ENCODE results near the gene POU2AF2. TPM values are rescaled to one million over a fixed set of nuclear protein-coding genes. Genes with fewer than 3 reads are reported as not detected.
"Not testable (repeated sequence)": the region's sequence is repeated elsewhere in the genome, so short reads cannot be mapped to it uniquely, and the experiment has no call there.

Gene POU2AF2
- total RNA-seq, 1 experiment from 2014 or later, result not detected

DNA sequence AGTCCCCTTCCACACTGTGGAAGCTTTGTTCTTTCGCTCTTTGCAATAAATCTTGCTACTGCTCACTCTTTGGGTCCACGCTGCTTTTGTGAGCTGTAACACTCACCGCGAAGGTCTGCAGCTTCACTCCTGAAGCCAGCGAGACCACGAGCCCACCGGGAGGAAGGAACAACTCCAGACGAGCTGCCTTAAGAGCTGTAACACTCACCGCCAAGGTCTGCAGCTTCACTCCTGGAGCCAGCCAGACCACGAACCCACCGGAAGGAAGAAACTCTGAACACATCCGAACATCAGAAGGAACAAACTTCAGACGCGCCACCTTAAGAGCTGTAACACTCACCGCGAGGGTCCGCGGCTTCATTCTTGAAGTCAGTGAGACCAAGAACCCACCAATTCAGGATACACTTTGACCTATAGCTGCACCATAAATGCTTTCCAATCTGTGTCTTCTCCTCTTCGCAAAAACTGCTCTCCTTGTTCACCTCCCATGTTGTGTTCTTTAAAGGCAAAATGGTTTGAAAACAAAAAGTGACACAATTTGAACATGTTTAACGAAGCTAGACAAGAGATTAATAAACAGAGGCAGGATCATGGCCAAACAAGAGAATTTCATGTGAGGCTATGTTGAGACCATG, 22.6 kb upstream of the POU2AF2 start:
- H3K27ac ChIP-seq (ENCODE audit: insufficient read length, low read depth, low read length); H3K27me3 ChIP-seq (ENCODE audit: insufficient read depth, low read length); H2BK120ac ChIP-seq (ENCODE audit: low read depth, low read length, poor library complexity, severe bottlenecking); H2AK5ac ChIP-seq (ENCODE audit: insufficient read length, low read length); H3K18ac ChIP-seq (ENCODE audit: insufficient read length, low read depth, low read length); H3K23ac ChIP-seq (ENCODE audit: insufficient read length, low read depth, low read length); H2BK20ac ChIP-seq (ENCODE audit: low read depth, low read length, poor library complexity, severe bottlenecking); H3K9me3 ChIP-seq (ENCODE audit: control insufficient read depth, low read depth, low read length); H3K4me3 Mint-ChIP-seq; H2BK5ac ChIP-seq (ENCODE audit: insufficient read length, low read length); H2AFZ ChIP-seq (ENCODE audit: low read length); H2BK12ac ChIP-seq (ENCODE audit: insufficient read length, low read depth, low read length); H4K91ac ChIP-seq (ENCODE audit: insufficient read length, low read depth, low read length); H3K4me1 ChIP-seq (ENCODE audit: insufficient read depth, low read length); H3K27ac Mint-ChIP-seq; H2BK15ac ChIP-seq (ENCODE audit: low read depth, low read length); H4K5ac ChIP-seq (ENCODE audit: insufficient read length, low read depth, low read length); H3K36me3 Mint-ChIP-seq (ENCODE audit: insufficient read depth in 1 of 3, low read depth in 3 of 3); H3K79me2 ChIP-seq (ENCODE audit: insufficient read depth, low read length); H3K9me3 Mint-ChIP-seq; H3K23me2 ChIP-seq (ENCODE audit: insufficient read length, low read depth, low read length, poor library complexity, severe bottlenecking); H4K20me1 ChIP-seq (ENCODE audit: control insufficient read depth, insufficient read depth, insufficient read length); H3K4ac ChIP-seq (ENCODE audit: low read depth, low read length); H3K56ac ChIP-seq (ENCODE audit: insufficient read length, low read depth, low read length); DNase-seq; H3T11ph ChIP-seq (ENCODE audit: low read length); H3K14ac ChIP-seq (ENCODE audit: insufficient read depth, low read length); H3K4me2 ChIP-seq (ENCODE audit: insufficient read depth, insufficient read length, low read length); H3K4me1 Mint-ChIP-seq; H3K9ac ChIP-seq (ENCODE audit: extremely low read depth, insufficient read length, low read length); H4K8ac ChIP-seq (replicated peaks; ENCODE audit: insufficient read length, low read depth, low read length); H3K79me1 ChIP-seq (ENCODE audit: insufficient read depth, low read depth, low read length, poor library complexity, severe bottlenecking); H3K27me3 Mint-ChIP-seq (ENCODE audit: low read depth): not testable (repeated sequence)
- no CpG with 5 or more reads among the region's 20 CpGs for WGBS (ENCODE audit: extremely low coverage, insufficient read length, low lambda C conversion rate)

All from H9 (cell line).